ENCODE results near the gene MYL4. TPM values are rescaled to one million over a fixed set of nuclear protein-coding genes. Genes with fewer than 3 reads are reported as not detected.
"Not testable (repeated sequence)": the region's sequence is repeated elsewhere in the genome, so short reads cannot be mapped to it uniquely, and the experiment has no call there.

Gene MYL4
- total RNA-seq = 0.39 TPM in 1 of 2 replicates, not detected in the other

DNA sequence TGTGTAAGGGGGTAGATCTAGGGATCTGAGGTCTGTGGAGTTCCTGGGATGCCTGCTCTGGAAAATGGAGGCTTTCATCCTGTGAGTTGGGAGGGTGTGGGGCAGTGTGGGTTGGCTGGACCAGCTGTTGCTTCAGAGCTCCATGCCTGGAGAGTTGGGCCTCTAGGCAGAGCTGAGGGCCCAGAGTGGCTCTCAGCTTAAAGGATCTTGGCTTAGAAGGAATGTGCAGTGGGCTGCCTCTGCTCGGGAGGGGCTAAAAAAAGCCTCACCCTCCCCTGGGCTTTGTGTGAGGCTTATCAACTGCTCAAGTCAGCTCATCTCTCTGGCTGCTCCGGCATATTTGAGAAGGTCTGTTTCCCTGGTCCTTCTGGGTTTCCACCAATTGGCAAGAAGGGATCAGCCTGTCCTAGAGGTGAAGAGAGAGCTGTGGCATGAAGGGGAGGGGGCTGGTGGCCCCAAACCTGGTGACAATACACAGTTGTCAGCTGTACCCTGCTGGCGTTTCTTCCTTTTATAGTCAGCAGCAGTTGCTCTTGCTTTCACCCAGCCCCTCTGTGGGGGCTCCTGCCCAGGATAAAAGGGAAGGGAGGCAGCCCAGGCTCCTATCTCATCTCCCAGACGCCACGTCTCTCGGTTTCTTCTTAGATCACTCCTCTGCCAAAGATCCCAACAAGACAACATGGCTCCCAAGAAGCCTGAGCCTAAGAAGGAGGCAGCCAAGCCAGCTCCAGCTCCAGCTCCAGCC lies at the start of gene MYL4:
TSS of gene MYL4 (plus strand) at position 605 of the 745 bp plus-strand sequence. CDS start at position 680, 75 bp downstream.
- intact Hi-C loops (cut with micrococcal nuclease) = no loop called here

DNA sequence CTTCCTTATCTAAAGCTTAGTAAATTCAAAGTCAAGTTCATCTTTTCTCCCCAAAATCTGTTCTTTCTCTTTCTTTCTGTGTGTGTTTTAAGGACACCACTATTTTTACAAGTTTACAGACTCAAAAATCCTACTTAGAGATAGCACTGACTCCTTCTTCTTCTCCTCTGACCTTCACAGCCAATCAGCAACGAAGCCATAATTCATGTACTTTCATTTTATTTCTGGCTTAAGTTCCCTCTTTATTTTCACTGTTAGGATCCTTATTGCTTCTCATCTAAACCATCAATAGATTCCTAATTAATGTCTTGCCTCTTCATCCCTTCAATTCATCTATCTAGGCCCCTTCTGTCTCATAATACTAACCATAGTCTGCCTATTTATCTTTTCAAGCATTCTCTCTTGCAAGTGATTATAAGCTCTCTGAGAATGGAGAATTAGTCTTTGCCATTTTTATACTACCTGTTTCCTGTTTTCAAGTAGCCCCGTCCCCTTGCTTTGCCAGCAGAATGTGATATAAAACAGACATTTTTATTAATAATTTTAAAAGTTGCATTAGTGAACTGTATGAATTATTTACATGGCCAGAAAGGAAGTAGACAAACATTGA lies 47.0 kb upstream of the MYL4 start:
- intact Hi-C loops (cut with micrococcal nuclease) = loop anchor here (2.0 kb wide), 1 partner anchor 153 kb away; no protein-coding TSS in a partner anchor

DNA sequence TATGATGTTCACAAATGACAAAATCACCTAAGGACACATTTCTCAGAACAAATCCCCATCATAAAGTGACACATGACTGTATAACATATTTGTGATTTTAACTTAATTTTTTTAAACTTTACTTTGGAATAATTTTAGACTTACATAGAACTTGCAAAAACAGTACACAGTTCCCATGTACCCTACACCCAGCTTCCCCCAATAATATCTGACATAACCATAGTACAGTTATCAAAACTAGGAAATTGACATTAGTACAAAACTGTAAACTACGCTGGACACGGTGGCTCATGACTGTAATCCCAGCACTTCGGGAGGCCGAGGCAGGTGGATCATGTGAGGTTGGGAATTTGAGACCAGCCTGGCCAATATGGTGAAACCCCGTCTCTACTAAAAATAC lies 44.9 kb upstream of the MYL4 start:
- intact Hi-C loops (cut with micrococcal nuclease) = no loop called here

DNA sequence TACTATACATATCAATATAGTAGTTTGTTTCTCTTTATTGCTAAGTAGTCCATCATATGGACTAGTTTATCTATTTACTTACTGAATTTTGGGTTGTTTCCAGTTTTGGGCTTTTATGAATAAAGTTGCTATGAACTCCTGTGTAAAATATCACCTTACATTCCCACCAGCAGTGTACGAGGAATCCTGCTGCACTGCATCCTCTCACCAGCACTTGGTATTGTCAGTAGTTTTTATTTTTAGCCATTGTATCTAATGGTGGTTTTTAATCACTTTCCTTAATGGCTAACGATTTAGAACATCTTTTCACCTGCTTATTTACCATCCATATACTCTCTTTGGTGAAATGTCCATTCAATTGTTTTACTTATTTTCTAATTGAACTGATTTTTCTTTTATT lies 44.0 kb upstream of the MYL4 start:
- intact Hi-C loops (cut with micrococcal nuclease) = no loop called here

DNA sequence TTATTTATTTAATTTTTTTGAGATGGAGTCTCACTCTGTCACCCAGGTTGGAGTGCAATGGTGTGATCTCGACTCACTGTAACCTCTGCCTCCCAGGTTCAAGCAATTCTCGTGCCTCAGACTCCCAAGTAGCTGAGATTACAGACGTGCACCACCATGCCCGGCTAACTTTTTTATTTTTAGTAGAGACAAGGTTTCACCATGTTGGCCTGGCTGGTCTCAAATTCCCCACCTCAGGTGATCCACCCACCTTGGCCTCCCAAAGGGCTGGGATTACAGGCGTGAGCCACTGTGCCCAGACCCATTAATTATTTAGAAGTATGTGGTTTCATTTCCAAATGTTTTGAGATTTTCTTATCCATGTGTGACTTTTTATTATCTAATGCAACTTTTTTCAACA lies 42.3 kb upstream of the MYL4 start:
- intact Hi-C loops (cut with micrococcal nuclease) = not testable (repeated sequence)

DNA sequence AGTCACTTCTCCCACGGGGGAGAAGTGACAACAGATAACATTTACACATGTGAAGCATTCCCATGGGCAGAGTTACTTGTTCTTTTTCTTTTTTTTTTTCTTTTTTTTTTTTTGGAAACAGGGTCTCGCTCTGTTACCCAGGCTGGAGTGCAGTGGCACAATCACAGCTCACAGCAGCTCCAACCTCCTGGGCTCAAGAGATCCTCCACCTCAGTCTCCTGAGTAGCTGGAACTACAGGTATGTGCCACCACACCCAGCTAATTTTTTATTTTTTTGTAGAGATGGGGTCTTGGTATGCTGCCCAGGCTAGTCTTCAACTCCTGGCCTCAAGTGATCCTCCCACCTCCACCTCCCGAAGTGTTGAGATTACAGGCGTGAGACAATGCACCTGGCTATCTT lies 40.3 kb upstream of the MYL4 start:
- intact Hi-C loops (cut with micrococcal nuclease) = not testable (repeated sequence)

DNA sequence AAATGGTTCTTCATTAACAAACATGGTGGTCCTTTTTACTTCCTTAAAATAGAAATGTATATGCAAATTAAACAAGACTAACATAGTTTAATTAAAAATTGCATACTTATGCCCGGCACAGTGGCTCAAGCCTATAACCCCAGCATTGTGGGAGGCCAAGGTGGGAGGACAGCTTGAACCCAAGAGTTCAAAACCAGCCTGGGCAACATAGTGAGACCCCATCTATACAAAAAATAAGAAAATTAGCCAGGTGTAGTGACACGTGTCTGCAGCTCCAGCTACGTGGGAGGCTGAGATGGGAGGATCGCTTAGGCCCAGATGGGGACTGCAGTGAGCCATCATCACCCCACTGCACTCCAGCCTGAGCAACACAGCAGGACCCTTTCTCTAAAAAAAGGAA lies 38.4 kb upstream of the MYL4 start:
- intact Hi-C loops (cut with micrococcal nuclease) = no loop called here

DNA sequence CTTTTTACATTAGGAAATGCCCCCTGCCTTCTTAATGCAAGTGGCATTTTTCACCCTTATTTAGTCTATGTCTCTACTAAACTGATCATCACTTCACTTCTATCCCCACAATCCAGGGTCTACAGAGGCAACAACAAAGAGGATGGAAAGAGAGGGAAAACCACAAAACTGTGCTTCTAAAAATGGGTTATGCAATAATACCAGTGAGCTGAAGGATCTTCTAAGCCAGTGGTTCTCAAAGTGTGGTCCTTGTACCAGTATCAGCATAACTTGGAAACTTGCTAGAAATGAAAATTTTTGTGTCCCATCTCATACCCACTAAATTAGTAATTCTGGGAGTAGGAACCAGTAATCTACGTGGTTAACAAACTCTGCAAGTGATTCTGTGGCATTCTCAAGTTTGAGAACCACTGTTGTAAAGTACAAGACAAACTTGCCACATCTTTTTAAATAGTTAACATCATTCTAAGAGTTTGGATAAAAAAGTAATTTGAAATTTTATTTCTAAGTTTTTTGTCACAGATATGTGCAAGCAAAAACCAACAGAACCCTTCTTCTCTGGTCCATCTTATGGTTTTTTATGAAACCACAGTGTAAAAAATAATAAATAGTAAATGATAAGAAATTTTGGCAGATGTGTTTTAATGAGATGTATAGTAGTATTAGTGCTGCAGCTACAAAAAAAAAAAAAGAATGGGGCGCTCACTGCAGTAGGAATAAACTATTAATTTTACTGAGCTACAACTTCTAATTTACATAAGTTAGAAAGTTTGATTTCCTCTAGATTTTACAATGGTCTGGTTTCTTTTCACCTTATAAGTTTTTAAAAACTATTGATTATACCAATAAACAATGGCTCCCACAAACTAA lies 36.2 kb upstream of the MYL4 start:
- intact Hi-C loops (cut with micrococcal nuclease) = no loop called here

DNA sequence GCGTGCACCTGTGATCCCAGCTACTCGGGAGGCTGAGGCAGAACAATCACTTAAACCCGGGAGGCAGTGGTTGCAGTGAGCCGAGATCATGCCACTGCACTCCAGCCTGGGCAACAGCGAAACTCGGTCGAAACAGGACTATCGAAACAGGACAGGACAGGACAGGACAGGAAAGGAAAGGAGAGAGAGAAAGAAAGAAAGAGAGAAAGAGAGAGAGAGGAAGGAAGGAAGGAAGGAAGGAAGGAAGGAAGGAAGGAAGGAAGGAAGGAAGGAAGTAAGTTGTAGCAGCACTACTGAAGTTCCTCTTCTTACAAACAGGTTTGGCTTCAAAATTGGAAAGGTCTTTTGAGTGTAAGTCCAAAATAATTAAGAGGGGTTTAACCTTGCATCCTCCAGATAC lies 34.3 kb upstream of the MYL4 start:
- intact Hi-C loops (cut with micrococcal nuclease) = not testable (repeated sequence)

DNA sequence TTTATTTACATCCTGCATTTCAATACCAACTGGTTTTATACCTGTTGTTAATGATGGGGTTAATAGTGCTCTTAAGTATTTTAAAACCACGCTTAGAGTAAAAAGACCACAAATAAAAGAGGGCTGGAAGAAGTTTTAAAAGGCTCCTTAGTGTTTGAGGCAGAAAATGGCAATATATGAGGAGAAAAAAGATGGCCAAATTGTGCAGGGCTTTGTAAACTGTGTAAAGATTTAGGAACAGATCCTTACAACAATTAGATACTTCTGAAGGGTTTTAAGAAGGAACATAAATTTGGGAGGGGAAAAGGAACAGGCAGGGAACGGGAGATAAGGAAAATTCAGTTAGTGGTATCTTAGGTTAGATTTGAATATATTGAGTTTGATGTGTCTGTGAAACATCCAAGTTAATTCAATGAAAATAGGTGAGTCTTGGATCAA lies 32.7 kb upstream of the MYL4 start:
- intact Hi-C loops (cut with micrococcal nuclease) = no loop called here

DNA sequence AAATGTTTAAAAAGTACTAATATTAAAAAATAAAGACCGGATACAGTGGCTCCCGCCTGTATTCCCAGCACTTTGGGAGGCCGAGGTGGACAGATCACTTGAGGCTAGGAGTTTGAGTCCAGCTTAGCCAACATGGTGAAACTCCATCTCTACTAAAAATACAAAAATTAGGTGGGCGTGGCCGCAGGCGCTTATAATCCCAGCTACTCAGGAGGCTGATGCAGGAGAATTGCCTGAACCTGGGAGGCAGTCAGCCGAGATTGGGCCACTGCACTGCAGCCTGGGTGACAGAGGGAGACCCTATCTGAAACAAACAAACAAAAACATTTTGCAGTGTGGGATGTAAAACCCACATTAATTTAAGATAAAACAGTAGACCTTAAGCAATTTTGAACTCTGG lies 31.9 kb upstream of the MYL4 start:
- intact Hi-C loops (cut with micrococcal nuclease) = no loop called here

DNA sequence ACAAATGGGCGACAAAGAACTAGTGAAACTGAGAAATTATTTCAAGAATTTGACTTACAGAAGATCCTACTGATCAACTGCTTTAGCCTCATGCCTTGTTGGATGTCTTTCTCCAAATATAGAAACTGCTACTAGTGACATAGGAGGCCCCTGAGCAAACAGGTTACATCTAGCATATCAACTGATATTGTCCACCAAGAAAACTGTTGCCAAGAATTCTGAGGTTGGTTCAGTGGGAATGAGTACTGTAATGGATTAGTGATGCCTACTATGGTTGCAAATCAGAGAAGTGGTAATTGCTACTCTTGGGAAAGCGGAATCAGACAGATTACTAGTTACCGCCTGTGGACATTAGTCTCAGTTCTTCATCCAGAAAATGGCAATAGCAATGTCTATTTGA lies 30.0 kb upstream of the MYL4 start:
- intact Hi-C loops (cut with micrococcal nuclease) = no loop called here

DNA sequence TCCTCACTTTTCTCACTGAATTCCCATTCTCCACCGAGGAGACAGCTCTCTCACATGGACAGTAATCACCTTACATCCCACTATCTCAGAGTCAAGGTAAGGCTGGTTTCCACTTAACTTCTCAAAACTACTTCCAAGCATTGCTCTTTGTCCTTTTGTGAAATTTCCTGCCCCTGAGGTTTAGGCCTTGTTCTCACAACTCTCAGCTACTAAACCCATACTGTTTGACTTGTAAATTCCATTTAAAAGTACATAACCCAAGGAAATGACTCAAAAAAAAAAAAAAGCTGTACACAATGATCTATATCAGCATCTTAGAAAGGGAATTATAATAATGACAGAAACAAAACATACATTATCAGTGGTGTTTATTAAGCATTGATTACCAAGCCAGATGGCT lies 28.8 kb upstream of the MYL4 start:
- intact Hi-C loops (cut with micrococcal nuclease) = no loop called here

DNA sequence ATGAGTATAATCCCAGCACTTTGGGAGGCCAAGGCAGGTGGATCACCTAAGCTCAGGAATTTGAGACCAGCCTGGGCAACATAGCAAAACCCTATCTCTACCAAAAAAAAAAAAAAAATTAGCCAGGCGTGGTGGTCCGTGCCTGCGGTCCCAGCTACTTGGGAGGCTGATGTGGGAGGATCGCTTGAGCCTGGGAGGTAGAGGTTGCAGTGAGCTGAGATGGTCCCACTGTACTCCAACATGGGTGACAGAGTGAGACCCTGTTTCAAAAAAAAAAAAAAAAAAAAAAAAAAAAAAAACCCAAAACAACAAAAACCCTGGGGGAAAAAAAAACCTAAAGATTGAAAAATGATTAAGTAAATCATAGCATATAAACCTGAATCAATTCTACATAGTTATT lies 28.2 kb upstream of the MYL4 start:
- intact Hi-C loops (cut with micrococcal nuclease) = not testable (repeated sequence)

DNA sequence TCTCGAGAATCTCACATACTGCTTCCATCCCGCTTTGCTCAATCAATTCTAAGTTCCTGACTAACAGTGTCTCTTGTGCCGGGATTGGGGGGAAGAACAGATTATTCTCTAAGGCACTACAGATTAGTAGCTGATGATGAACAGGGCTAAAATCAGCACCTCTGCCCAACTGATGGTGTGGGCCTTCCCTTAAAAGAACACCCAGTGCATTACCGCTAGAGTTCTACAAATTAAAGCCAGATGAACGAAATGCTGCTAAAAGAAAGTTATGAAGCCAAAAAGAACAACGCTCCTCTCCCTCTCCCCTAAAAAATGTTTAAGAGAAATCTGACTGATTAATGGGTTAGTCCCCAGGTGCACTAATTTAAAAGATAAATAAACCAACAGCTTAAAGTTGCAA lies 24.5 kb upstream of the MYL4 start:
- intact Hi-C loops (cut with micrococcal nuclease) = no loop called here

DNA sequence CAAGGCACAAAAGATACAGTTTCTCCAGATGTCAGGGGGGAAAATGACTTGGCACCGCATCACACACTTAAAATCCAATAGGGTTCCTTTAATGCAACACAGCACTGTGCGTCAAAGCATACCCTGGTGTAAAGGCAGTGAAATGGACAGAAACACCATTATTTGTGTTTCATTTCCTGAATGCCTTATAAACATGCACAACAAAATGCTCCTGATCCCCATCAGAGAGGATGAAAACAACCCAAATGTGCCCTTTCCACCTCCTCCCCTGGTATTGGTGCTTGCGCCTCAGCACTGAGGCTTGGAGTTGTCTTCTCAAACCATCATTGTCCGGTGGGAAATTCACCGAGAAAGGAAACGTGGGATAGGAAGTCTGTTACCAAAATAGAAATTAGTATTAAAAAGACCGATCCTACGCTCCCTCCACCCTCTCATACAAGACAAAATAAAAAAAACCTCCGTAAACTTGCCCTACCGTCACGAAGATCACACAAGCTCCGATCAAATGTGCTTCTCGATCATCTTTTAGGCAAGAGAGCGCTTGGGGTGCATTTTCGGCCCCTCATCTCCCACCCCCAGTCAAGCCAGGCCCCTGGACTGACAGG lies 20.8 kb upstream of the MYL4 start:
- intact Hi-C loops (cut with micrococcal nuclease) = loop anchor here (2.0 kb wide), 4 partner anchors 40 to 994 kb away; no protein-coding TSS in a partner anchor

DNA sequence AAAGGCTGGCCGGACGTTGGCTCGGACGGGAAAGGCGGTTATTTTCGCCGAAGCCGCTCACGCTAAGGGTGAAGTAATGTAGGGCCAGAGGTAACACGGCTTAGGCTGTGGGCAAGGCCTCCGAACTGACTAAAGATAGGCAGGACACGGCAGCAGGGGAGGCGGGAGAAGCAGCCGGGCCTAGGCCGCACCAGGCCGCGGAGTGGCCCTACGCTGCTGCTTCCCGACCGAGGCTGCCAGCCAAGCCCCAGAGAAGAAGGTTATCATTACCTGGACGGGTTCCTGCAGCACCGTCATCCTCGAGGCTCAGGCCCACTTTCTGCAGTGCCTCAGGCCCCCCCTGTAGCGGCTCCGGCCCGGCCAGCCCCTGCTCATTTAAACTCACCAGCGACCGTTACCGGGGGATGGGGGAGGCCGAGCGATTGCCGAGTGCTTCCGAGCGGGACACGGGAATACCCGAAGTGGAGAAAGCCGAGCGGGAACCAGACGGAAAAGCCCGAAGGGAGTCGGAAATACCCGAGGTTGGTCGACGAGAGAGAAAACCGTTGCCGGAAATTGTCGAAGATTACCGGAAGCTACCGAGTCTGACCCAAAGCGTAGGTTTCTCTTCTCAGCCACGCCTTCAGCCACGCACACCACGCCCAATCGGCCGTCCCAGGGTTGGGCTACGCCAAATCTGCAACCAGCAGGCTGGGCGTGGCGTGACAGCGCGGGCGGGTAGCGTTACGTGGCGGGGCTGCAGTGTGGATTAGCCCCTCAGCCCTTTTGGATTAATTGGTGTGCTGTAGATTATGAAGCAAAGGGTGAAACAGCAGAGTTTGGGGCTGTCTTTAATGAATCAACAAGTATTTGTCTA lies 20.0 kb upstream of the MYL4 start, which contains the start of gene CDC27:
TSS of gene CDC27 (minus strand) at position 420 of the 856 bp plus-strand sequence. CDS start at position 297, 123 bp downstream.
- intact Hi-C loops (cut with micrococcal nuclease) = loop anchor here (1.0 to 2.0 kb wide), 11 partner anchors 16 to 994 kb away; partner anchors contain the start of genes GOSR2, ITGB3 and KPNB1

DNA sequence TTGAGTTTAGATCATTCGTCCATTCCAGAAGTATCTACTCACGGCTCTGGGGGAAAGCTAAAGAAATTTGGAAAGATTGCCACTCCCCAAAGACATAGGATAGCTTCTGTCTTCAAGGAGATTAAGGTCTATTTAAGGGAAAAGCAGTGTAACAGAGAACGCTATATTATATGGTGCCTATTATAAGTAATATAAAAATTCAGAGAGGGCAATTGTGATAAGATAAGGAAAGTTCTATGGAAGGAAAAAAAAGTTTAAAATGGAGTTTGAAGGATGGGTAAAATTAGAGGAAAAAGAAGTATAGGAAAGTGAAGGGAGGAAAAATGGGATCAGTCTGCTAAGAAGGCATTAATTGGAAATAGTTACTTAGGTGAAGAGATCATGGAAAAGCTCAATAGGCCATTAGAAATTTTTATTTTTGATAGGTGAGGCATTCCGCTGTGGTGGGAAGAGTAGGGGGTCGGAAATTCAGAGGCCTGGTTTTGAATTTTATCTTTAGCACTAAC lies 19.4 kb upstream of the MYL4 start:
- intact Hi-C loops (cut with micrococcal nuclease) = loop anchor here (1.0 to 2.0 kb wide), 11 partner anchors 16 to 995 kb away; partner anchors contain the start of genes GOSR2, ITGB3 and KPNB1

DNA sequence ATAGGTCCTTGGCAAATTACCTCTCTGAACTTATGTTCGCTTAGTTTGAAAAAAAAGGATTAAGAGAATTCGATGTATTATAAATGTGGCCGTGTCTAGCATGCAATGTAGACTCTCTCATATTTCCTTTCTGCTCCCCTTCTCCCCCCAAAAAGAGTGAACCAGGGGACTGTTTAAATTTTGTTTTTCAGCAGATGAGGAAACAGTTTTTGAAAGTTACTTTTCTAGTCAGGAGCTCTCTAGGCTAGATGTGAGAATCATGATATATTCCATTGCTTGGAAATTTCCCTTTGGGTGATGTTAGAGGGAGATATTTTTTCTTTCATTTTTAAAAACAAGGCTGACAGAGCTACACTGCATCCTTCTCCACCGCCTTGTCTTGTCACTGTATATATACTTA lies 18.9 kb upstream of the MYL4 start:
- intact Hi-C loops (cut with micrococcal nuclease) = no loop called here

DNA sequence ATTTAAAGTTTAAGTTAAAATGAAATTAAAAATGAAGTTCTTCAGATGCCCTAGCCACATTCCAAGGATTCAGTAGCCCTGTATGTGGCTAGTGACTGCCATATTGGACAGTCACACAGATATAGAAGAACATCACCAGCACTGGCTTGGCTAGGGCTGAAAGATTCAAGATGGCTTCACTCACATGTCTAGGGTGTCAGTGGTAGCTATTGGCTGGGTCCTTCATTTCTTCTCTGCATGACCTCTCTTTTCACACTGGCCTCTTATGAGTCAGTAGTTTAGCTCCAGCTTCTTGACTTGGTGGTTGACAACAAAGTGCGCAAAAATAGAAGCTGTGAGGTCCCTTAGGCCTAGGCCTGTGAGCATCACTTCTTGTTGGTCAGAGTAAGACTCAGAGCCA lies 18.4 kb upstream of the MYL4 start:
- intact Hi-C loops (cut with micrococcal nuclease) = no loop called here

All from T-helper 1 cell treated with Interleukin-12 subunit alpha and Interleukin-12 subunit beta and Interleukin-4 antibody, amounts not matched to agents 30 ng/mL and 1 ng/mL, for 36 hours (primary cell).